GM06990 (cell line): ENCODE measurements around the gene ERBB4.

ENCODE experiments used
- DNase-seq: peaks from one replicate; pipeline ENCODE4 v3.0.0-alpha.2; 2011; ENCODE audit not compliant: insufficient read length; ENCODE audit errors: extremely low read depth
- H3K27me3 ChIP-seq: replicated peaks from 2 replicates; pipeline ENCODE4 v1.6.0; 2011; ENCODE audit warnings: low read length; ENCODE audit not compliant: control insufficient read depth, insufficient read depth
- H3K36me3 ChIP-seq: 2 replicates; pipeline ENCODE4 v1.5.1; 2011; ENCODE audit warnings: low read length; ENCODE audit not compliant: control insufficient read depth, insufficient read depth
- H3K4me3 ChIP-seq: replicated peaks from 2 replicates; pipeline ENCODE4 v1.5.1; 2011; ENCODE audit warnings: low read depth, mild to moderate bottlenecking, control low read depth, low read length
- CTCF ChIP-seq: IDR thresholded peaks from 2 replicates; pipeline ENCODE4 v1.5.1; 2011; ENCODE audit warnings: low read length, control low read depth, mild to moderate bottlenecking, inconsistent platforms; ENCODE audit not compliant: insufficient read depth, poor library complexity, severe bottlenecking

The ERBB4 gene

DNA sequence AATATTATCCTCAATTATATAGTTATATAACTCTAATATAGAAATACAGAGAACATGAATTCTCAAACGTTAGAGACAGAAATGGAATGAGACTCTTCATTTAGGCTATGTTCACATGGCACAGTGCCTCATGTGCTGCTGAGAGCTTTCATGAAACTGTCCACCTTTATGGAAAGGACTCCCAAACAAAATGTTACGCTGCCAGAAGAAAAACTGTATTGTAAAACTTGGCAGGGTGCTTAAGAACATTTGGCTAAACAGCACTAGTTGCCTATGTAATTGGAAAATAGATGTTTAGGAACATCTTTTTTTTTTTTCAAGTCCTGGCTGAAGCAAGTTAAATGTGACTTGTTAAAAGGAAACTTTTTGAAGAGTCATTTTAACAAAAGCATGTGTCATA, 396.0 kb downstream of the ERBB4 start:
- Histone ChIP-seq H3K36me3 (no peaks in the 10 kb centered on the region), H3K4me3 (no peak overlapping the region), H3K27me3 (no peaks in the 10 kb centered on the region)
- no peak for DNase-seq
- no peak for TF ChIP-seq CTCF

DNA sequence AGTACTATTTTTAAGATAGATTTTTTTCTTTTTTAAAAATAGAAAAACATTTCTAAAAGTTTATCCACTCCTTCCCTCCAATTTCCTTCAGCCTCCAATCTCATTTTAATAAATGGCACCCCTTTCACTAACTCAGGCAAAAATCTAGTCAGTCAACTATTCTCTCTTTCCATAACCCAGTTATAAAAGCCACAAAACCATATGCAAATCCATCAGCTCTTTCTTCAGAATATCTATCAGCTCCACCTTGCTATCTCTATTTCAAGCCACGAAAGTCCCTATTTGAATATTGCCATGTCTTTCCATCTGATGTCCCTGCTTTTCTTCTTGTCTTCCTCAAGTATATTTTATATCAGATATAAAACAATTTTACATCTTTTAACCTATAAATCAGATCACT, 397.1 kb downstream of the ERBB4 start:
- Histone ChIP-seq H3K36me3 (no peaks in the 10 kb centered on the region), H3K4me3 (no peak overlapping the region), H3K27me3 (no peaks in the 10 kb centered on the region)
- DNase-seq: no peak
- no peak for TF ChIP-seq CTCF

GRCh38 chr2:212136216-212136795, 402.3 kb downstream of the ERBB4 start:
- no peak for DNase-seq
- no peak for TF ChIP-seq CTCF
- Histone ChIP-seq H3K4me3 (no peak overlapping the region), H3K27me3 (no peaks in the 10 kb centered on the region), H3K36me3 (no peaks in the 10 kb centered on the region)

GRCh38 chr2:212135739-212136138, 402.9 kb downstream of the ERBB4 start:
- no peaks in the 10 kb centered on the region for H3K36me3 ChIP-seq
- TF ChIP-seq CTCF: no peak
- no peak for DNase-seq

DNA sequence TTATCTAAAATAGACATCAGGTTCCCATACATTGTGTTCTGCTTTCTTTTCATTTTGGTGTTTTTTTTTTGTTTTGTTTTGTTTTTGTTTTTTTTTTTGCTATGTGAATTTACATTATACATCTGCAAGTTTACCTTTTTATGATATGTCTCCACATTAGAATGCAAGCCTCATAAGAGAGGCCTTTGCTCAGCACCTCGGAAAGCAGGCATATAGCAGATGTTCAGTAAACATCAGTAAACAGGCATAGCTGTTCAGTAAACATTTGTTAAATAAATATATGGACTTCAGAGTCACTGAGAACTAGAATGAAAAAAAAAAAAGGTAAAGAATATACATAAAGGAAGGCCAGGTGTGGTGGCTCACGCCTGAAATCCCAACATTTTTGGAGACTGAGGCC, 405.3 kb downstream of the ERBB4 start:
- H3K27me3 ChIP-seq: no peaks in the 10 kb centered on the region
- no peaks in the 10 kb centered on the region for H3K36me3 ChIP-seq
- no peak for DNase-seq
- TF ChIP-seq CTCF: no peak
- H3K4me3 ChIP-seq: no peak overlapping the region

More at GRCh38 chr2:212135739-212136138, 402.9 kb downstream of the ERBB4 start:
- no peaks in the 10 kb centered on the region for H3K27me3 ChIP-seq
- no peak overlapping the region for H3K4me3 ChIP-seq

DNA sequence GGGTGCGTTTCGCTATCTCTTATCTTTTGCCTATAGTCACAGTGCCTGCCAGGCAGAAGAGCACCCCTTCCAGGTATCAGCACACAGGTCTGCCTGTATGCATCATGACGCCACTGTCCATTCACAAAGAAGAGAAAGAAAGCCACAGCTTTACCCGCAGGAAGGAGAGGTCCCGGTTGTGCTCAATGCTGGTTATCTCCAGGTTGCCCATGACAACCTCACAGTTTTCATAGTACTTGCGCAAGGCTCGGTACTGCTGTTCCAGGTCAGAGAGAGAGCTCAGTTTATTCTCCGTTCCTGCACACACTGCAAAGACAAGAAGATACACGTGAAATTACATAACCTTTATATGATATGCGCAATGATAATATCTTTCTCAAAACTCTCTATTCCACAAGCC, 414.0 kb downstream of the ERBB4 start:
- DNase-seq: no peak
- Histone ChIP-seq H3K27me3 (no peaks in the 10 kb centered on the region), H3K4me3 (no peak overlapping the region), H3K36me3 (no peaks in the 10 kb centered on the region)
- TF ChIP-seq CTCF: no peak
